GM19240 (cell line): Measurements from ENCODE around the gene ZNF562.
A peak's percentile ranks its signal among the peaks of the same experiment; 100 is the strongest.
"Not testable (repeated sequence)": the region's sequence is repeated elsewhere in the genome, so short reads cannot be mapped to it uniquely, and the experiment has no call there.

Experiments
- DNase-seq: peaks from one replicate; pipeline ENCODE4 v3.0.0; 2011; ENCODE audit warnings: low spot score; ENCODE audit not compliant: insufficient read length

Gene ZNF562

GRCh38 chr19:9674663-9675357, at the start of gene ZNF562:
Gene ZNF562, minus strand, starts transcription at chr19:9675100. Its CDS starts 14,356 bp downstream, at chr19:9660744.
- peak; percentile 77 for DNase-seq

- DNase-seq, result no peak
These were observed 49.3 kb upstream of the ZNF562 start for GRCh38 chr19:9724157-9724556.

- DNase-seq, result no peak
These were observed 47.0 kb upstream of the ZNF562 start for GRCh38 chr19:9721861-9722260.

GRCh38 chr19:9720541-9720940, 45.6 kb upstream of the ZNF562 start:
- no peak for DNase-seq

GRCh38 chr19:9711815-9712214, 36.9 kb upstream of the ZNF562 start:
- DNase-seq, result no peak

- no peak for DNase-seq
These were observed 34.4 kb upstream of the ZNF562 start for GRCh38 chr19:9709305-9709704.

GRCh38 chr19:9705836-9706235, 30.9 kb upstream of the ZNF562 start:
- DNase-seq, result no peak

GRCh38 chr19:9702186-9702585, 27.3 kb upstream of the ZNF562 start:
- no peak for DNase-seq

- no peak for DNase-seq
These were observed 25.5 kb upstream of the ZNF562 start for GRCh38 chr19:9700229-9700981.

- DNase-seq, result not testable (repeated sequence)
These were observed 15.4 kb upstream of the ZNF562 start for GRCh38 chr19:9690301-9690700.

- DNase-seq, result not testable (repeated sequence)
These were observed 5.1 kb upstream of the ZNF562 start for GRCh38 chr19:9679996-9680395.

GRCh38 chr19:9675358-9675901, 530 bp upstream of the ZNF562 start:
- not testable (repeated sequence) for DNase-seq

- no peak for DNase-seq
These were observed 813 bp downstream of the ZNF562 start for GRCh38 chr19:9673912-9674662.

GRCh38 chr19:9672893-9673292, 2.0 kb downstream of the ZNF562 start:
- DNase-seq, result no peak

GRCh38 chr19:9671655-9672054, 3.2 kb downstream of the ZNF562 start:
- no peak for DNase-seq

- no peak for DNase-seq
These were observed 6.4 kb downstream of the ZNF562 start for GRCh38 chr19:9668544-9668943.

- no peak for DNase-seq
These were observed 7.0 kb downstream of the ZNF562 start for GRCh38 chr19:9667898-9668297.

GRCh38 chr19:9658769-9659168, 16.1 kb downstream of the ZNF562 start:
- no peak for DNase-seq

- not testable (repeated sequence) for DNase-seq
These were observed 21.8 kb downstream of the ZNF562 start for GRCh38 chr19:9653066-9653555.

- DNase-seq, result not testable (repeated sequence)
These were observed 23.4 kb downstream of the ZNF562 start for GRCh38 chr19:9651464-9651863.

- no peak for DNase-seq
These were observed 24.6 kb downstream of the ZNF562 start for GRCh38 chr19:9650345-9650744.

- DNase-seq, result no peak
These were observed 29.4 kb downstream of the ZNF562 start for GRCh38 chr19:9645472-9645871.
